ENCODE measurements around the gene DEFB119. TPM values are rescaled to one million over a fixed set of nuclear protein-coding genes. Genes with fewer than 3 reads are reported as not detected.

Gene DEFB119
- total RNA-seq, 1 experiment from 2014 or later = not detected

- TF ChIP-seq OVOL2 (CRISPR knock-in tag; IDR thresholded peaks at IDR 0.05; ENCODE audit: borderline replicate concordance) (no peak), PREB (CRISPR knock-in tag; IDR thresholded peaks at IDR 0.05; ENCODE audit: borderline replicate concordance) (no peak), MAX (CRISPR knock-in tag; IDR thresholded peaks at IDR 0.05) (no peak), ZNF121 (CRISPR knock-in tag; IDR thresholded peaks at IDR 0.05) (no peak), TP53 (CRISPR knock-in tag; IDR thresholded peaks at IDR 0.05) (no peak), ZNF281 (CRISPR knock-in tag; IDR thresholded peaks at IDR 0.05) (no peak), E2F4 (CRISPR knock-in tag; IDR thresholded peaks at IDR 0.05; ENCODE audit: borderline replicate concordance, low read depth) (no peak), RELA (CRISPR knock-in tag; IDR thresholded peaks at IDR 0.05; ENCODE audit: borderline replicate concordance) (no peak), ELF4 (CRISPR knock-in tag; IDR thresholded peaks at IDR 0.05; ENCODE audit: low read depth) (no peak), TEAD4 (CRISPR knock-in tag; IDR thresholded peaks at IDR 0.05) (no peak), FOXP1 (CRISPR knock-in tag; IDR thresholded peaks at IDR 0.05; ENCODE audit: borderline replicate concordance) (no peak), ARID4B (CRISPR knock-in tag; IDR thresholded peaks at IDR 0.05; ENCODE audit: borderline replicate concordance) (no peak), FOXK1 (CRISPR knock-in tag; IDR thresholded peaks at IDR 0.05) (no peak), AR (CRISPR knock-in tag; IDR thresholded peaks at IDR 0.05) (no peak), ZNF425 (CRISPR knock-in tag; conservative IDR thresholded peaks at IDR 0.05) (no peak), ATF6 (CRISPR knock-in tag; IDR thresholded peaks at IDR 0.05) (no peak)
- H3K9me3 Mint-ChIP-seq = peaks cover 80% of the 10 kb centered on the region
- DNase-seq (ENCODE audit: low spot score) (no peak), ATAC-seq (no peak)
- peaks cover 14% of the 10 kb centered on the region for H3K27me3 Mint-ChIP-seq (ENCODE audit: low read depth)
- no peak overlapping the region for H3K4me3 Mint-ChIP-seq
- ChIA-PET POLR2A (no interaction called here), CTCF (no interaction called here)
- peaks cover 48% of the 10 kb centered on the region for H3K36me3 Mint-ChIP-seq
- no peaks in the 10 kb centered on the region for H3K4me1 Mint-ChIP-seq
- no peak overlapping the region for H3K27ac Mint-ChIP-seq
Measured at GRCh38 chr20:31363295-31363694, 27.1 kb downstream of the DEFB119 start.
